Measurements from ENCODE around the gene DRD2.

DRD2 gene

DNA sequence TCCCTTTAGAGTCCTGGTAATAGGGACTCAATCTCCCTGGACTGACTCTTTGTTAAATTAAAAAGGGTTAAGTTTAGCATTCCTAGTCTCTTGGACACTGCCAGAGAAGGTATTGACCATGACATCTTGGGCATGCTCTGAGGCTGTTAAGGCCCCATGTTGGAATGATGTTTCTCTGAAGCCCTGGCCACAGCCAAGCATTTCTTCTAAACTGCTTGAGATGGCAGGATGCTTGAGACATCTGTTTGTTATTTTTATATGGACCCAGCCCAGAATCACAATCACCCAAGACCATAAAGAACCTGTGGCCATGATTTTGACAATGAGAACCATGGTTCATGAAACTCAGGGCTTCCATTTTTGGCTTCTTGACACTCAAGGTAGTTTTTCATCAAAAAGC is 93.1 kb downstream of the DRD2 start:
- TF ChIP-seq, protein P1, sequence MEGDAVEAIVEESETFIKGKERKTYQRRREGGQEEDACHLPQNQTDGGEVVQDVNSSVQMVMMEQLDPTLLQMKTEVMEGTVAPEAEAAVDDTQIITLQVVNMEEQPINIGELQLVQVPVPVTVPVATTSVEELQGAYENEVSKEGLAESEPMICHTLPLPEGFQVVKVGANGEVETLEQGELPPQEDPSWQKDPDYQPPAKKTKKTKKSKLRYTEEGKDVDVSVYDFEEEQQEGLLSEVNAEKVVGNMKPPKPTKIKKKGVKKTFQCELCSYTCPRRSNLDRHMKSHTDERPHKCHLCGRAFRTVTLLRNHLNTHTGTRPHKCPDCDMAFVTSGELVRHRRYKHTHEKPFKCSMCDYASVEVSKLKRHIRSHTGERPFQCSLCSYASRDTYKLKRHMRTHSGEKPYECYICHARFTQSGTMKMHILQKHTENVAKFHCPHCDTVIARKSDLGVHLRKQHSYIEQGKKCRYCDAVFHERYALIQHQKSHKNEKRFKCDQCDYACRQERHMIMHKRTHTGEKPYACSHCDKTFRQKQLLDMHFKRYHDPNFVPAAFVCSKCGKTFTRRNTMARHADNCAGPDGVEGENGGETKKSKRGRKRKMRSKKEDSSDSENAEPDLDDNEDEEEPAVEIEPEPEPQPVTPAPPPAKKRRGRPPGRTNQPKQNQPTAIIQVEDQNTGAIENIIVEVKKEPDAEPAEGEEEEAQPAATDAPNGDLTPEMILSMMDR (conservative IDR thresholded peaks at IDR 0.05), result no peak
- no peak for TF ChIP-seq ZFX (IDR thresholded peaks at IDR 0.05)
- H3K27ac ChIP-seq, result no peak overlapping the region

DNA sequence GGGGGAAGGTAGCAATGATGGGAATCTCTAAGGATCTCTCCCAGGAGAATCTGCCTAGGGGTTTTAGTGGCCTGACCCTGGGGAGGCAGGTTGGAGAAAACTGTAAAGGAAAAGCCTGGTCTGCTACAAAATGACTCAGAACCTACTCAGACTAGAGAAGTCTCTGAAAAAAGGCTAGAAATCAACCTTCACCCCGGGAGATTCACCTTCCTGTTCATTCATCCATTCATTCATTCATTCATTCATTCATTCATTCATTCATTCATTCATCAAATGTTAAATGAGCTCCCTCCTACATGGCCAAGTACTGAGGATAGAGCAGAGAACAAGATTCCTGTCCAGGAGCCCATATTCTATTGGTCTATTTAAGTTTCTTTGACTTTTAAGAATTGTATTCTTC is 96.5 kb downstream of the DRD2 start:
- no peak overlapping the region for H3K27ac ChIP-seq
- no peak for TF ChIP-seq ZFX (IDR thresholded peaks at IDR 0.05)
- TF ChIP-seq, protein P1 (conservative IDR thresholded peaks at IDR 0.05), result no peak

DNA sequence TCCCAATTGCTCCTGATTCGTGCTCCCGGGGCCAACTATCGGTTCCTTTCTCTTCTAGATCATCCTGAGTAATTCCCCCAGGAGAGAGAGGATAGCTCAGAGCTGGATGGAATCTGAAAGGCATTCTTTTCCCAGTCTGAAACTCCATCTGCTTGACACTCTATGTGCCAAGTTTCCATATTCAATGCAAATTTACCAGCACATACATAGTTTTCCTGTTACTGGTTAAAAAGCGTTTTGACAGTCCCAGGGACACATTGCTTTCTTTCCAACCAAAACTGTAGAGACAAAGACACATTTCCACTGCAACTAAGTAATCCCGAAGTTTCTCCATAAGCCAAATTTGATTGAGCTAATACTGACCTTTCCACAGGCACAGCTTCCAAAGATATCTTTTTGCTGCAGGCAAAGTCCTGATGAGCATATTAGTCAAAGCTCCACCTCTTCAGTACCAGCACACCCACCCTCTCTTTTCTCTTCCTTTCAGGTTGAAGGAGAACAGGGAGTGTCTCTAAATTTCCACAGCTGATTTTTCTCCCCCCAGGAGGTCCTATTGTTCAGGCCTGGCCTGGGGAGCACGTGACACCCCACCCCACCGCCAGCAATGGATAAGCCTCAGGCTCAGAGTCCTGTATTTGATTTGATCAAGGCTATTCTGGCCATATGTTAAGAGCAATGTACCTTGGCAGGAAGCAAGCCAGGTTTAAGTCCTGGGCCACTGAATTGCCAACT is 97.4 kb downstream of the DRD2 start:
- H3K27ac ChIP-seq, result no peak overlapping the region
- TF ChIP-seq, protein P1 (conservative IDR thresholded peaks at IDR 0.05), result no peak
- TF ChIP-seq ZFX (IDR thresholded peaks at IDR 0.05), result no peak

DNA sequence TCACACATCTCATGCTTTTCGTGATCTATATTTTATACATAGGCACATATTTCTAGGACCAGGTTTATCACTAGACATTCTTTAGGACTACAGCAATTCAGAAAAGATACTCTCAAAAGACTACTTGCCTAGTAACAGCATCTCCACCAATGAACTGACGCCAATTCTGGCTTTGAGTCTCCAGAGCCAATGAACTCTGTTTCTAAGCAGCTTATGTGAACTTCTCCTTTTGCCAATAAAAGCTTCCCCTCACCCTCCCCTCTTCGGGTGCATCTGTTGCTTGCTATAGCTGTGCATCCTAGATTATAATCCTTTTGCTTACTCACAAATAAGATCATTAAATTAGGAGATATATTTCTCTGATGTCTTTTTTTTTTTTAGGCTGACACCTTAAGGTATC is 99.0 kb downstream of the DRD2 start:
- TF ChIP-seq, protein P1 (conservative IDR thresholded peaks at IDR 0.05), result no peak
- no peak for TF ChIP-seq ZFX (IDR thresholded peaks at IDR 0.05)

DNA sequence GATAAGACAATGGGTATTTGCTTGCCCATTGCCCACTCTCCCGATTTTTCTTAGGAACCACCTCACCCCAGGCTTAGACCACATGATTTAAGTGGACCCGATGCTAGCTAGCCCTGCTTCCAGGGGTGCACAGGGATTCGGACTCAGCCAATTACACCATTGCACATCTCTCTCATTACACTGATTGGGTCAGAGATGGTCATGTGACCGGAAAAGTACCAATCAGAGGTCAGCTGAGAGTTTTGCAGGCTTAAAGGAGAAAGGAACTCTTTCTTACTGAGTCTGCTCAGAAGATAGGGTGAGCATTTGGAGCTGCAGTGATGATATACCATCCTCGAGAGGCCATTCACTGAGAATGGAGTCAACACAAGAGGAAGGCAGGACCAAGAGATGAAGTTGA is 99.8 kb downstream of the DRD2 start:
- TF ChIP-seq, protein P1 (conservative IDR thresholded peaks at IDR 0.05), result no peak
- no peak for TF ChIP-seq ZFX (IDR thresholded peaks at IDR 0.05)
- no peak overlapping the region for H3K27ac ChIP-seq

More for the DNA sequence above, 99.0 kb downstream of the DRD2 start:
- H3K27ac ChIP-seq, result no peak overlapping the region

DNA sequence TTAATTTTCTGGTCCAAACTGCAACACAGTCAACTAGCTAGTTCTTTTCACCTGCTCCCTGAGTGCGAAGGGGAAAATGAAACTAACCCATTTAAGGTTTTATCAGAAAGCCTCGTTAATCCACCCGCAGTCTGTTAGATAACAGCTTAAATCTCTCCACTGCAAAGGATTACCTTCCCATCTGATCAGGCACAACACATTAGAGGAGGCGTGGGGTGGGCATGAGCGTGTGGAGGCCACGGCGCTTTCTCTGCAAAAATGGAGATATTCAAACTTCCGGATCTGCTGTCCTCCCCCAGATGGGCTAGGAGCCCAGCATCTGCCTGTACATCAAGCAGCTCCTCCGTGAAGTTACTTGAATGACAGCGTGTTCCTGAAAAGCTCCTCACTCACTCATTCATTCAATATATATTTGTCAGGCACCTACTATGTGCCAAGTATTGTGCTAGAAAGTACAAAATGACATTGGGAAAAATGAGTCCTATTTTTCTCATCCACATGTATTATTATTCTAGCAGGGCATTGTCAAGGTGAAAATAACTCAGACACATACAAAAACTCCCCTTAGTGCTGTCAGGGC is 101.1 kb downstream of the DRD2 start:
- no peak for TF ChIP-seq ZFX (IDR thresholded peaks at IDR 0.05)
- TF ChIP-seq, protein P1 (conservative IDR thresholded peaks at IDR 0.05), result no peak
- no peak overlapping the region for H3K27ac ChIP-seq

DNA sequence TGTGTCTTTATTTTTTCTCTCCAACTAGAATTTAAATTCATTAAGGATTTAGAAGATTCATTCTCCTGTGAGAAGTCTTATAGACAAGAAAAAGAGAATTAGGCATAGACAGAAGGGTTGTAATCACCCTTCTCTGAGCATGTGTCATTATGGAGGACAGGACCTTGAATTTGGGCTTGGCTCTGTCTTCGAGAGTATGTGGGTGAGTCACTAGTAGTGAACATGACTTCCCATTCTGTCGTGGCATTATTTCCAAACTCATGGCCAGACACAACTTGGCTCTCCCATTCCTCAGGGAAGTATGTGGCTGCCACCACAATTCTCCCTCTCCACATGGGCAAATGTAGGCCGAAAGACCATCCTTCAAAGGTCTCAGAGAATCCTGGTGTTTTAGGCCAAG is 101.9 kb downstream of the DRD2 start:
- TF ChIP-seq ZFX (IDR thresholded peaks at IDR 0.05), result no peak
- TF ChIP-seq, protein P1 (conservative IDR thresholded peaks at IDR 0.05), result no peak
- no peak overlapping the region for H3K27ac ChIP-seq
